Stimulated activated CD8-positive, alpha-beta memory T cell treated with anti-CD3 and anti-CD28 coated beads, Interleukin-7, amount 100 ng/mL, for 48 hours (primary cell): ENCODE results near the gene USF2.

Source experiments
- DNase-seq, 2 donors: peaks; one replicate each; pipeline ENCODE4 v3.0.0-alpha.2; 2020; ENCODE audit warnings: low read depth in 1 of 2; ENCODE audit errors: extremely low read depth in 1 of 2

Gene USF2

GRCh38 chr19:35265126-35265899 lies 3.4 kb upstream of the USF2 start:
- DNase-seq: no peak

- DNase-seq: no peak
These were observed 2.8 kb upstream of the USF2 start for GRCh38 chr19:35265900-35266519.

- DNase-seq: no peak
These were observed 2.0 kb upstream of the USF2 start for GRCh38 chr19:35266520-35267352.

- DNase-seq: no peak
These were observed 1.4 kb upstream of the USF2 start for GRCh38 chr19:35267353-35267817.

- peak in 1 of 2 donors; percentile 57 for DNase-seq
These were observed 785 bp upstream of the USF2 start for GRCh38 chr19:35267818-35268535.

- DNase-seq: peak; percentile 64 to 66
These were observed 816 bp downstream of the USF2 start for GRCh38 chr19:35269438-35270117.

GRCh38 chr19:35270381-35270811 lies 1.6 kb downstream of the USF2 start:
- DNase-seq: no peak

- no peak for DNase-seq
These were observed 2.8 kb downstream of the USF2 start for GRCh38 chr19:35271546-35271945.

GRCh38 chr19:35272122-35272719 lies 3.5 kb downstream of the USF2 start:
- no peak for DNase-seq

- DNase-seq: no peak
These were observed 4.3 kb downstream of the USF2 start for GRCh38 chr19:35272954-35273649.

GRCh38 chr19:35273686-35274259 lies 5.0 kb downstream of the USF2 start:
- DNase-seq: no peak

GRCh38 chr19:35274323-35274722 lies 5.6 kb downstream of the USF2 start:
- DNase-seq: no peak

- DNase-seq: no peak
These were observed 8.0 kb downstream of the USF2 start for GRCh38 chr19:35276706-35277281.

- no peak for DNase-seq
These were observed 10.0 kb downstream of the USF2 start for GRCh38 chr19:35278578-35279284.

- DNase-seq: no peak
These were observed 10.6 kb downstream of the USF2 start for GRCh38 chr19:35279374-35279773.

GRCh38 chr19:35279985-35280821 lies 11.4 kb downstream of the USF2 start:
- no peak for DNase-seq

- DNase-seq: no peak
These were observed 12.5 kb downstream of the USF2 start for GRCh38 chr19:35281303-35281702.
